Ovary (tissue), 3 donors: Measurements from ENCODE around the gene PTPN2.

Source experiments
- EP300 ChIP-seq: sonication (generic); formaldehyde crosslinking; IDR thresholded peaks from one replicate; pipeline ENCODE4 v1.6.1; 2017; ENCODE audit warnings: antibody characterized with exemption
- POLR2A ChIP-seq: fragments of 450-650 bp; IDR thresholded peaks from one replicate; pipeline ENCODE4 v1.6.1; 2017; ENCODE audit warnings: antibody characterized with exemption, mild to moderate bottlenecking, moderate library complexity
- TF ChIP-seq, protein P1 (sequence below), 3 donors: fragments of 450-650 bp in 2 of 3; fragments of 200-600 bp in 1 of 3; IDR thresholded peaks; one replicate each; pipeline versions ENCODE4 v1.5.1 to v1.8.0; 2016 to 2022; ENCODE audit warnings: antibody characterized with exemption in 3 of 3, mild to moderate bottlenecking in 1 of 3
- donor health status: DM: no; HTN: no; CAD: no.

DNA sequence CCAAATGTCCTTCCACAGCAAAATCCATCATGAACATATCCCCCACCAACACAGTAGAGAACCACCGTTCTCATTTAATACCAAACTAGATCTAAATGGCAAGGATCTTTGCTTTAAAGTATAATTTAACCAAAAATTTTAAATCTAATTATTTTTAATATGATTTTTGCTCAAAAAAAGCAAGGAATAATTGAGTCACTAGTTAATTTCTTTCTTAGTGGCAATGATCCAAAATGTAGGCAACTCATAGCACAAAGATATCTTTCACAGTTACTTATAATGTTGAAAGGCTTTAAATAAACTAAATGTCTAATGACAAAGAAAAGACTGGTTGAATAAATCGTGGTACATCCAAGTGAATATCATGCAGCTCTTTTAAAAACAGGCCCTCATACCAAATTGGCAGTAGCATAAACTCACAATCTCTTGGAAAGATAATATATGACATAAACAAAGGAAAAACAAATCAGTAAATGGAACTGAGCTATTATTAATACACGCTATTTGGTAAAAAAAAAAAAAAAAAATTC lies 20.3 kb downstream of the PTPN2 start:
- TF ChIP-seq, protein P1, sequence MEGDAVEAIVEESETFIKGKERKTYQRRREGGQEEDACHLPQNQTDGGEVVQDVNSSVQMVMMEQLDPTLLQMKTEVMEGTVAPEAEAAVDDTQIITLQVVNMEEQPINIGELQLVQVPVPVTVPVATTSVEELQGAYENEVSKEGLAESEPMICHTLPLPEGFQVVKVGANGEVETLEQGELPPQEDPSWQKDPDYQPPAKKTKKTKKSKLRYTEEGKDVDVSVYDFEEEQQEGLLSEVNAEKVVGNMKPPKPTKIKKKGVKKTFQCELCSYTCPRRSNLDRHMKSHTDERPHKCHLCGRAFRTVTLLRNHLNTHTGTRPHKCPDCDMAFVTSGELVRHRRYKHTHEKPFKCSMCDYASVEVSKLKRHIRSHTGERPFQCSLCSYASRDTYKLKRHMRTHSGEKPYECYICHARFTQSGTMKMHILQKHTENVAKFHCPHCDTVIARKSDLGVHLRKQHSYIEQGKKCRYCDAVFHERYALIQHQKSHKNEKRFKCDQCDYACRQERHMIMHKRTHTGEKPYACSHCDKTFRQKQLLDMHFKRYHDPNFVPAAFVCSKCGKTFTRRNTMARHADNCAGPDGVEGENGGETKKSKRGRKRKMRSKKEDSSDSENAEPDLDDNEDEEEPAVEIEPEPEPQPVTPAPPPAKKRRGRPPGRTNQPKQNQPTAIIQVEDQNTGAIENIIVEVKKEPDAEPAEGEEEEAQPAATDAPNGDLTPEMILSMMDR (IDR thresholded peaks at IDR 0.05): no peak
- no peak for TF ChIP-seq POLR2A
- no peak for TF ChIP-seq EP300
